ENCODE measurements around the gene CNOT1. TPM values are rescaled to one million over a fixed set of nuclear protein-coding genes. Genes with fewer than 3 reads are reported as not detected.

Gene CNOT1
- total RNA-seq, 4 donors from 2014 or later: 54.7 to 119 (median 87.2) TPM

DNA sequence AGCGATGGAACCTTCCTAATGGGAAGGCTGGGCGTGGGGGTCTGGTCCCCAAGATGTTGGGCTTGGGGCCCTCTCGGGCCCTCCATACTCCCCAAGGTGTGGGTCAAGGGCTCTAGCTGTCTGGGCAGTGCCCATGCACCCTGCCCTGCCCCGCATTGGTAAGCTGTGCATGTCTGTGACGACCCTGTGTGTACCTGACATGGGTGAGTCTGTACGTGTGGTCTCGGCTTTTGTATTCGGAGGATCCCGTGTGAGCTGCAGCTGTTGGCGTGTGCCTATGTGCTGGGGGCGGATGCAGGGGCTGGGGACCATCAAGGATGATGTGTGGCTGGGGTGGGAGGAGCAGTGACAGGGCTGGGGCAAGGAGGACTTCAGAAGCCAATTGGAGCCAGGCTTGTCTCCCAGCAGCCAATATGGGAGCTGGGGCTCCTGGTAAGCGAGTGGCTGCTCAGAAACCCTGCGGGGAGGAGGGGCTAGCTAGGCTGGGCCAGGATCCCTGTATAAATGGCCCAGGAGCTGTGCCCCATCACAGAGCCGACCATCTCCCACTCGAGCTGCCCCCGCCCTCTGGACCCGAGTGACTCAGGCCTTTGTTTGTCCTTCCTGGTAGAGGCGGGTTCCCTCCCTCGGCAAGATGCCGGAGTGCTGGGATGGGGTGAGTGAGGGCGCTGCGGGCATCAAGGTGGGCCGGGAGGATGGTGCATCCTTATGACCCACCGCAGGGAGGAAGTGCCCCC is 129.8 kb downstream of the CNOT1 start, which contains the start of gene NDRG4:
NDRG4 (plus strand) TSS at position 529 of the 737 bp plus-strand sequence; CDS start at position 635, 106 bp downstream.
- H3K4me1 ChIP-seq: peaks cover 4 to 6% of the 10 kb centered on the region in 2 donors
- no peaks in the 10 kb centered on the region for H3K36me3 ChIP-seq
- intact Hi-C loops (cut with DNase I; ENCODE audit: low total_unique reads) (no loop called here), in situ Hi-C loops (cut with MboI; ENCODE audit: low sequenced_read_pairs in 4 of 4) (loop anchor here in 3 of 4 donors (10.0 to 25.0 kb wide), 3 partner anchors 155 to 238 kb away; partner anchors contain the start of gene GOT2 (in 1 of the 3))
- no peak for TF ChIP-seq POLR2A (IDR thresholded peaks at IDR 0.05)
- TF ChIP-seq, protein P1, sequence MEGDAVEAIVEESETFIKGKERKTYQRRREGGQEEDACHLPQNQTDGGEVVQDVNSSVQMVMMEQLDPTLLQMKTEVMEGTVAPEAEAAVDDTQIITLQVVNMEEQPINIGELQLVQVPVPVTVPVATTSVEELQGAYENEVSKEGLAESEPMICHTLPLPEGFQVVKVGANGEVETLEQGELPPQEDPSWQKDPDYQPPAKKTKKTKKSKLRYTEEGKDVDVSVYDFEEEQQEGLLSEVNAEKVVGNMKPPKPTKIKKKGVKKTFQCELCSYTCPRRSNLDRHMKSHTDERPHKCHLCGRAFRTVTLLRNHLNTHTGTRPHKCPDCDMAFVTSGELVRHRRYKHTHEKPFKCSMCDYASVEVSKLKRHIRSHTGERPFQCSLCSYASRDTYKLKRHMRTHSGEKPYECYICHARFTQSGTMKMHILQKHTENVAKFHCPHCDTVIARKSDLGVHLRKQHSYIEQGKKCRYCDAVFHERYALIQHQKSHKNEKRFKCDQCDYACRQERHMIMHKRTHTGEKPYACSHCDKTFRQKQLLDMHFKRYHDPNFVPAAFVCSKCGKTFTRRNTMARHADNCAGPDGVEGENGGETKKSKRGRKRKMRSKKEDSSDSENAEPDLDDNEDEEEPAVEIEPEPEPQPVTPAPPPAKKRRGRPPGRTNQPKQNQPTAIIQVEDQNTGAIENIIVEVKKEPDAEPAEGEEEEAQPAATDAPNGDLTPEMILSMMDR (IDR thresholded peaks at IDR 0.05 in 4 of 5, conservative IDR thresholded peaks at IDR 0.05 in 1 of 5): no peak
- no peak within 1 kb of the TSS for H3K27ac ChIP-seq
- H3K9me3 ChIP-seq: no peaks in the 10 kb centered on the region
- ATAC-seq: no peak
- peaks cover 12 to 21% (median 17%) of the 10 kb centered on the region in 3 donors for H3K27me3 ChIP-seq
- DNase-seq: no peak
- peak within 1 kb of the TSS in 1 of 4 donors; percentile 22 for H3K4me3 ChIP-seq

DNA sequence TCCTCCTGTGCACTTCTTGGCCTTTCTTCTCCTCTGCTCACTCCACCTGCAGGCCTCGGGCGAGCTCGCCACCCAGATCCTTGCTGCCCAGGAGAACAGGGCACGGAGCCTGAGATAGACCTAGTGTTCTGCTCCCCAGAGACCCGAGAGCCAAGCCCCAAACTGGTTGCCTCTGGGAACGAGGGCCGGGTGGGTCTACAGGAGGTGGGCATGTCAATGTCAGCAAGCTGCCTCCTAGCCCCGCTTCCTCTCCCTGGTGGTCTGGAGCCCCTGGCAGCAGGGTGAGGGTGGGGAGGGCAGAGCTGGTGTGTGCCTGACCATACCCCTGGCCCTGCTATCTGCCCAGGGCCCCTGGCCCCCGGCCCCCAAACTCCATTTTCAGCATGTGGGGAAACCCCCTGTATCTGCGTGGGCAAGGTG is 130.5 kb downstream of the CNOT1 start:
- in situ Hi-C loops (cut with MboI; ENCODE audit: low sequenced_read_pairs in 4 of 4) (loop anchor here in 1 of 4 donors (10.0 kb wide), 1 partner anchor 156 kb away; no protein-coding TSS in a partner anchor), intact Hi-C loops (cut with DNase I; ENCODE audit: low total_unique reads) (no loop called here)
- TF ChIP-seq, protein P1 (IDR thresholded peaks at IDR 0.05 in 4 of 5, conservative IDR thresholded peaks at IDR 0.05 in 1 of 5): no peak
- TF ChIP-seq POLR2A (IDR thresholded peaks at IDR 0.05): no peak
- Histone ChIP-seq H3K4me1 (peaks cover 4 to 6% of the 10 kb centered on the region in 2 donors), H3K36me3 (no peaks in the 10 kb centered on the region), H3K9me3 (no peaks in the 10 kb centered on the region), H3K27me3 (peaks cover 12 to 21% (median 17%) of the 10 kb centered on the region in 3 donors), H3K27ac (no peak overlapping the region), H3K4me3 (no peak overlapping the region)
- ATAC-seq: no peak
- DNase-seq: no peak

DNA sequence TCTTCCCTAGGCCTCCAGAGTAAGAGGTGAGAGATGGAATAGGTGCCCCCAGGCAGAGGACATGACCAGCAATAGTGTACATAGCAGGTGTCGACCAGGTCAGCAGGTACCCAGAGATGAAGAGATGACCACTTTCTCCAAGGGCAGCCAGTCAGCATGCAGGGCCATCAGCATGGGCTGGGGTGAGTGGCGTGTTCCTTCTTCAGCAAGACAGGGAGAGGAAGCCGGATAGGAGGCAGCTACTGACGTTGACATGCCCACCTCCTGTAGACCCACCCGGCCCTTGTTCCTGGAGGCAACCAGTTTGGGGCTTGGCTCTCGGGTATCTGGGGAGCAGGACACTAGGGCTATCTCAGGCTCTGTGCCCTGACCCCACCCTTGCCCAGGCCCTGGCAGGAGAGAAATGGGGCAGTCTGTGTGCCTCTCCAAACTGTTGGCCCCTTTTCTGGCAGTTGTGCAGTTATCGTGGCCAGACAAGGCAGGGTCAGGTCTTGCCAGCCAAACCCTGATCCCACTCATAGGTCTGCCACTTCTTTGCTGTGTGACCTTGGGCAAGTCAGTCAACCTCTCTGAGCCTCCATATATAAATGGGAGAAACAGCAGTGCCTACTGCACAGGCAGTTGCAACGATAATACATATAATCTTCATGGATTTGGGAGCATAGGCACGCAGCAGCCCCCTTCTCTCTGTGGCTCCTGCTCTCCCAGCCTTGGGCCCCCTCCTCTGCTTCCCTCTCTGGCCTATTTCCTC is 131.1 kb downstream of the CNOT1 start:
- intact Hi-C loops (cut with DNase I; ENCODE audit: low total_unique reads): no loop called here
- in situ Hi-C loops (cut with MboI; ENCODE audit: low sequenced_read_pairs in 4 of 4): loop anchor here in 1 of 4 donors (10.0 kb wide), 1 partner anchor 156 kb away; no protein-coding TSS in a partner anchor
- Histone ChIP-seq H3K9me3 (no peaks in the 10 kb centered on the region), H3K27me3 (peaks cover 12 to 21% (median 17%) of the 10 kb centered on the region in 3 donors), H3K4me1 (peaks cover 4 to 6% of the 10 kb centered on the region in 2 donors), H3K36me3 (no peaks in the 10 kb centered on the region), H3K27ac (no peak overlapping the region), H3K4me3 (no peak overlapping the region)
- TF ChIP-seq, protein P1 (IDR thresholded peaks at IDR 0.05 in 4 of 5, conservative IDR thresholded peaks at IDR 0.05 in 1 of 5): no peak
- TF ChIP-seq POLR2A (IDR thresholded peaks at IDR 0.05): no peak
- DNase-seq: no peak
- no peak for ATAC-seq

DNA sequence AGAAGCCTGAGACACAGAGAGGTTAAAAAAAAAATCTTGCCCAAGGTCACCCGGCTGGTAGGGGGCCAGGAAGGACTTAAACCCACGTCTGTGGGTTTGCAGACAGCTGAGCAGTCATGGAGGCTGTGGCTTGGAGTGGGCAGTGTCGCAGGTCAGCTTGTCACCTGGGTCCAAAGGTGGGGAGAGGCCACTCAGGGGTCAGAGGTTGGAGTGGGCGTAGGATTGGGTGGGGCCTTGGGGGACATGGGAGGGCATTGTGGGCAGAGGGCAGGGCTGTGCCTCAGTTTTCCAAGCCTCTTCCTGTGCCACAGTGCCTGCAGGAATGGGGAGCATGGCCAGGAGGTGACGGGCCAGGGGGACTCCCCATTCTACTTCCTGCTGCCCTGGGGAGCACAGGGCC is 131.7 kb downstream of the CNOT1 start:
- ATAC-seq: no peak
- intact Hi-C loops (cut with DNase I; ENCODE audit: low total_unique reads) (no loop called here), in situ Hi-C loops (cut with MboI; ENCODE audit: low sequenced_read_pairs in 4 of 4) (loop anchor here in 1 of 4 donors (10.0 kb wide), 1 partner anchor 157 kb away; no protein-coding TSS in a partner anchor)
- Histone ChIP-seq H3K36me3 (no peaks in the 10 kb centered on the region), H3K4me1 (peaks cover 4 to 6% of the 10 kb centered on the region in 2 donors), H3K9me3 (no peaks in the 10 kb centered on the region), H3K27me3 (peaks cover 12 to 21% (median 17%) of the 10 kb centered on the region in 3 donors), H3K27ac (no peak overlapping the region), H3K4me3 (no peak overlapping the region)
- no peak for DNase-seq
- TF ChIP-seq, protein P1 (IDR thresholded peaks at IDR 0.05 in 4 of 5, conservative IDR thresholded peaks at IDR 0.05 in 1 of 5): no peak
- TF ChIP-seq POLR2A (IDR thresholded peaks at IDR 0.05): no peak
